Small intestine (tissue), 7 donors: ENCODE measurements around the gene SNAP25. TPM values are rescaled to one million over a fixed set of nuclear protein-coding genes. Genes with fewer than 3 reads are reported as not detected.

Source experiments
- DNase-seq, 2 donors: peaks; one replicate each; pipeline versions ENCODE4 v3.0.0 to v3.0.0-alpha.2; 2013
- FAIRE-seq: peaks from 2 replicates; lab custom pipeline; 2012; peaks lifted over from hg19 to GRCh38; lab: Jason Lieb, UNC
- H3K27ac ChIP-seq, 3 donors: one replicate each; pipeline ENCODE4 v1.5.1; 2013; ENCODE audit warnings: low read length in 2 of 3, mild to moderate bottlenecking in 2 of 3, control low read depth in 1 of 3, inconsistent platforms in 1 of 3, low read depth in 1 of 3, moderate library complexity in 1 of 3
- H3K27me3 ChIP-seq, 3 donors: one replicate each; pipeline ENCODE4 v1.6.1; 2013; ENCODE audit warnings: low read length in 3 of 3, inconsistent platforms in 1 of 3; ENCODE audit not compliant: control insufficient read depth in 3 of 3, insufficient read depth in 3 of 3
- H3K36me3 ChIP-seq, 3 donors: one replicate each; pipeline ENCODE4 v1.6.1; 2013; ENCODE audit warnings: low read length in 3 of 3, inconsistent platforms in 1 of 3, low read depth in 1 of 3, mild to moderate bottlenecking in 1 of 3, moderate library complexity in 1 of 3; ENCODE audit not compliant: control insufficient read depth in 3 of 3, insufficient read depth in 2 of 3
- H3K4me1 ChIP-seq, 3 donors: one replicate each; pipeline ENCODE4 v1.6.1; 2013; ENCODE audit warnings: low read length in 2 of 3, inconsistent platforms in 1 of 3, low read depth in 1 of 3, mild to moderate bottlenecking in 1 of 3, moderate library complexity in 1 of 3; ENCODE audit not compliant: control insufficient read depth in 3 of 3, insufficient read depth in 2 of 3
- H3K4me3 ChIP-seq, 3 donors: one replicate each; pipeline ENCODE4 v1.5.1; 2013; ENCODE audit warnings: low read length in 3 of 3, control low read depth in 1 of 3, inconsistent platforms in 1 of 3, low read depth in 1 of 3, mild to moderate bottlenecking in 1 of 3, moderate library complexity in 1 of 3
- H3K9me3 ChIP-seq, 2 donors: one replicate each; pipeline ENCODE4 v1.6.1; 2013; ENCODE audit warnings: low read depth in 1 of 2, low read length in 1 of 2; ENCODE audit not compliant: control insufficient read depth in 2 of 2, insufficient read depth in 1 of 2
- WGBS, 3 donors: extraction: QIAGEN DNeasy Blood & Tissue Kit; methylation state at CpG; one replicate each; pipeline ENCODE4 v1.1.7; 2013; 5-methylcytosine and 5-hydroxymethylcytosine counted together
- polyA plus RNA-seq, 4 donors: library from polyadenylated mRNA; stranded (reverse) in 3 of 4; unstranded in 1 of 4; fragments of 200-250 nt in 3 of 4; fragments of 120-200 nt in 1 of 4; gene quantifications; one replicate each; pipeline versions ENCODE4 v1.2.1 to v1.2.3, GENCODE V29; 2013
- donor health status: healthy with polysubstance abuse.
- donor health status: control.
- donor health status: control.
- donor health status: Bipolar disorder and iron deficiency.
- donor health status: healthy.

Gene SNAP25
- polyA plus RNA-seq, 4 donors = 2.0 to 10.7 (median 2.8) TPM

DNA sequence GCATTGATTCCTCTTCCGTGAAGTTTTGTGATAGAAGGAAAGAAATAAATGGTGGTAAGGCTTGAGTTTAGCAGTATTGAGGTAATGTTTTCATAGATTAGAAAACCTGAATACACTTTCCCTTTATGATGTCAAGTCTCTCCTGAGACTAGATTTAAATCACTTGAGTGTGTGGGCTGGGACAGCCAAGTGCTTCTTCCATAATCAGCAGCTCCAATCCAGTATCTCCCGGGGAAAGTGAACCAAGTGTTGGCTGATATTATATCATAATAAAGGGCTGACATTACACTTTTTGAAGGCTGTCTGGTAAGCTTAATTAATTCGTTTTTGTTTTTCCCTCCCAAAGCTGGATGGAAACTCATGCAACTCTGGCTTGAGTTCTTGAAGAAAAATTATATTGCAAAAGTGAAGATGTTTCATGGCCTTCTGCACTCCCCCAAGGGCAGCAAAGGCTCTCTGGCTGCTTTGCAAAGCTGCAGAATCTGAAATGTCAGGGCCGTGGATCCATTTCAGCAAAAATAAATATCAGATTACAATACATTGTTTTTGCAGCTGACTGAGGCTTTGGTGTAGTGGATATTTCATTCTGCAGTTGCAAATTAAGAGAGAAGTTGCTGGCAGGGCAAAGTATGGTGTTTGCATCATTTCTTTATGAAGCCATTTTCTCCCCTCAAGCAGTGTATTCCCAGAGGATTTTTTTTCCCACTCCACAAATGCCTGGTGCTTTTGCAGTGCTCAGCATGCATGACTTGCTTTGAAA, 114.2 kb downstream of the SNAP25 start:
- H3K36me3 ChIP-seq = no peaks in the 10 kb centered on the region
- no peak for FAIRE-seq
- H3K27ac ChIP-seq = no peak overlapping the region
- no peak overlapping the region for H3K4me3 ChIP-seq
- 64 to 68% (median 66%) methylated on average over 4 of the region's 4 CpGs for WGBS, 3 donors
- DNase-seq = no peak
- H3K27me3 ChIP-seq = no peaks in the 10 kb centered on the region
- no peaks in the 10 kb centered on the region for H3K9me3 ChIP-seq
- H3K4me1 ChIP-seq = no peaks in the 10 kb centered on the region

DNA sequence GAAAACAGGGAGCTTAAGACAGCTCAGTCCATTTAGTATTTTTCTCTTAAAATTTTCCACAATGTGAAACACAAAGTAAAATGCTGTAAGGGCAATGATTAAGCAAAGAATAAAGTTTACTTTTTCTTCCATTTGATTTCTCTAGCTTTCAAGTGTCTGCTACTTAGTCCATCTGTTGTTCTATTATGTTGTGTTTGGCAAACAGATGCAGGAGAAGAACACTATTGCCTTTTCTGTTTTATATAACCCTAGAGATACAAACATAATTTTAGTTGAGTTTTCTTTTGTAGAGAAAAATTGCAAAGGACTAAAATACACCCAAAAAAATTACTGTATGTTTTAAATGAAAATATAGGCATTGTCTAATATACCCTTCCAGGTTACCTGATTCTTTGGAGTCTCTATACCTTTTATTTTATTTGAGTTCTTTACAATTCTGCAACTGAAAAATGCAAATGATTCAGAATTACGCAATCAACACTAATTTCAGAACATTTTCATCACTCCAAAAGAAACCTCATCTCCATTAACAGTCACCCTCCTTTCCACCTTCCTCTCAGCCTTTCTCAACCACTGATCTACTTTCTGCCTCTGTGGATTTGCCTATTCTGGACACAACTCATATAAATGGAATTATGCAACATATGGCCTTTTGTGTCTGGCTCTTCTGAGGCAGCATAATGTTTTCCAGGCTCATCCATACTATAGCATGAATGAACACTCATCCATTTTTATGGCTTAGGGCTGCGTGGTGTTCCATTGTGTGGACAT, 118.5 kb downstream of the SNAP25 start:
- DNase-seq (no peak), FAIRE-seq (no peak)
- WGBS, 3 donors = 77 to 81% (median 77%) methylated on average over 2 of the region's 2 CpGs
- peaks cover 0 to 8% of the 10 kb centered on the region in 2 donors for H3K9me3 ChIP-seq
- no peak overlapping the region for H3K4me3 ChIP-seq
- H3K36me3 ChIP-seq = no peaks in the 10 kb centered on the region
- H3K4me1 ChIP-seq = no peaks in the 10 kb centered on the region
- no peak overlapping the region for H3K27ac ChIP-seq
- H3K27me3 ChIP-seq = no peaks in the 10 kb centered on the region

DNA sequence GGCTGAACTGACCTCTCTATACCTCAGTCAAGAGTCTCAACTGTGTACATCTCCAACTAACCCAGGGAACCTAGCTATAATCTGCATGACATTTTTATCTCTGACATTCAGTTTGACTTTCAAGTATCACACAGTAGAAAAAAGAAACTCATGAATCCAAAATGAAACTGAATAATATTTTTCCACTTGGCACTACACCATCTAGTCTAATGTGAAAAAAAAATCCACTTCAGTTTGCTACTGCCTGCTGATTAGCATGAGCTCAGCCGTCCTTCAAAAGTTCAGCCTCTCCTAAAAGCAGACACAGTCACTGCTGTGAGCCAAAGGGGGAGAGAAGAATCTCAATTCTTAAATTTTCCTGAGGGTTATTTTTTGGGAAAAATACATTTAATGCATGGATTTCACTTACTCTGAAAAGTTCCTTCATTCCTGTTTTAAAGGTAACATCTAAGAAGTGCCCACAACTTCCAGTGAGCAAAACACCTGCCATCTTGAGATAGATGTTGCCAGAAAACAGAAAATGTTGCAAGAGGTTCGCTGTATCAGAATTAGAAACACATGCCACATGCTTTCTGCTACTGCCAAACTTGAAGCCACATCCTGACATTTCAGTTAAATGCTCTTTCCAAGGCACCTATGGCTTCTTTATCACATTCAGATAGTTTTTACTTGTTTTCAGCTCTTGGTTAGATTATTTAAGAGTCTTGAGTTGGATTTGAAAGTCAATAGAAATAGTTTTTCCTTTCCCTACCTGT, 120.0 kb downstream of the SNAP25 start:
- Histone ChIP-seq H3K27ac (no peak overlapping the region), H3K9me3 (peaks cover 0 to 10% of the 10 kb centered on the region in 2 donors), H3K36me3 (no peaks in the 10 kb centered on the region), H3K4me1 (no peaks in the 10 kb centered on the region), H3K4me3 (no peak overlapping the region), H3K27me3 (peaks cover 0 to 3% (median 0%) of the 10 kb centered on the region in 3 donors)
- FAIRE-seq (no peak), DNase-seq (no peak)
- WGBS, 3 donors = 64 to 72% (median 65%) methylated on average over 2 of the region's 2 CpGs

DNA sequence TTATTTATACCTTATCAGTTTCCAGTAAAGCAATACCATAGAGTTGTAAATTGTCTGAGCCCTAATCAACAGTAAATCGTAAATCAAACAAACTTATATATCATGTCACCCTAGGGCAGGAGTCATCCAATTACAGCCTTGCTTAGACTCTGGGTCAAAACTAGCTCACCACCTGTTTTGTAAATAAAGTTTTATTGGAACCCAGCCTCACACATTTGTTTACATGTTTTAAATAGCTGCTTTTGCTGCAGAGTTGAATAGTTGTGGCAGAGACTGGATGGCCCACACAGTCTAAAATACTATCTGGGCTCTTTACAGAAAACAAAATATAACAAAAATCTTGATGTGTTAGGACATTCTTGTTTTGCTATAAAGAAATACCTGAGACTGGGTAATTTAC, 121.0 kb downstream of the SNAP25 start:
- H3K4me3 ChIP-seq = no peak overlapping the region
- FAIRE-seq (no peak), DNase-seq (no peak)
- H3K4me1 ChIP-seq = no peaks in the 10 kb centered on the region
- H3K36me3 ChIP-seq = no peaks in the 10 kb centered on the region
- no peak overlapping the region for H3K27ac ChIP-seq
- H3K27me3 ChIP-seq = peaks cover 0 to 3% (median 0%) of the 10 kb centered on the region in 3 donors
- WGBS, 3 donors = 24 to 68% (median 30%) methylated on average over 1 of the region's 1 CpG
- H3K9me3 ChIP-seq = peaks cover 0 to 10% of the 10 kb centered on the region in 2 donors

DNA sequence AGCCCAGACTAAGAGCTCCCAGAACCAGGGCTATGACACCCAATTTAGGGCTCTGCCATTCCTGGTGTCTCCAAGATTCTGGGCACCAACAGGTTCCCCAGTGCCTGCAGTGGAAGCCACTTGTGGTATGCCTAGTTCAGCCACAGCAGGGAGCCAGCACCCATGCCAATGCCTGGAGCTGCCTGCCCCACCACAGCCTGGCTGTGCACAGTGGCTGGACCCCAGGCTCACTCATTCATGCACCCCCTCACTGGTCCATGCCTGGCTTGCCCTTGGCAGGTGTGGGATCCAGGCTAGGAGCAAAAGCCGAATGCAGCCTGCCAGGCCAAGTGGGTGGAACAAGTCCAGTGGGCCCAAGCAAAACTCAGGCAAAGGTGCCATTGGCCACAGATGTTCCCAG, 123.5 kb downstream of the SNAP25 start:
- Histone ChIP-seq H3K4me3 (no peak overlapping the region), H3K4me1 (no peaks in the 10 kb centered on the region), H3K27me3 (peaks cover 0 to 3% (median 0%) of the 10 kb centered on the region in 3 donors), H3K27ac (no peak overlapping the region), H3K36me3 (no peaks in the 10 kb centered on the region), H3K9me3 (peaks cover 0 to 10% of the 10 kb centered on the region in 2 donors)
- 86 to 94% (median 91%) methylated on average over 1 of the region's 1 CpG for WGBS, 3 donors
- no peak for DNase-seq
- no peak for FAIRE-seq

DNA sequence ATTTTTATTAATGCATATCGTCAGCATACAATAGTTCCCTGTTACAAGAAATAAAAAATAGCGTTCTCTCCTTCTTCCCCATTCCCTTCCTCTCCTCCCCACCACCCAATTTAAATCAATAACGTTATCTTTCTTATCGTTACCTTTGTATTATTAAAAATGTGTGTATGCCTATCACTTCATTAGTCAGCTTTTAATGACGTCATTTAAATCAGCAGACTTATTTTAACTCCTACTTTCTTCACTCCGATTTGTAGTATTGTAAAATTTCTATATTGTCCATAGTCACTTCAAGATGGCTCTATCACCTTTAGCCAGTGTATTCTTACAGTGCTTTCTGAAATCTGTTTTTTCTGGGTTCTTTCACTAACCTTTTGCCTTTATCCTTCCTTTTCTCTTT, 126.3 kb downstream of the SNAP25 start:
- Histone ChIP-seq H3K36me3 (no peaks in the 10 kb centered on the region), H3K4me3 (no peak overlapping the region), H3K27ac (no peak overlapping the region), H3K4me1 (no peaks in the 10 kb centered on the region), H3K27me3 (peaks cover 0 to 3% (median 0%) of the 10 kb centered on the region in 3 donors), H3K9me3 (peaks cover 0 to 10% of the 10 kb centered on the region in 2 donors)
- DNase-seq (no peak), FAIRE-seq (no peak)
- 36 to 69% (median 56%) methylated on average over 6 of the region's 6 CpGs for WGBS, 3 donors

DNA sequence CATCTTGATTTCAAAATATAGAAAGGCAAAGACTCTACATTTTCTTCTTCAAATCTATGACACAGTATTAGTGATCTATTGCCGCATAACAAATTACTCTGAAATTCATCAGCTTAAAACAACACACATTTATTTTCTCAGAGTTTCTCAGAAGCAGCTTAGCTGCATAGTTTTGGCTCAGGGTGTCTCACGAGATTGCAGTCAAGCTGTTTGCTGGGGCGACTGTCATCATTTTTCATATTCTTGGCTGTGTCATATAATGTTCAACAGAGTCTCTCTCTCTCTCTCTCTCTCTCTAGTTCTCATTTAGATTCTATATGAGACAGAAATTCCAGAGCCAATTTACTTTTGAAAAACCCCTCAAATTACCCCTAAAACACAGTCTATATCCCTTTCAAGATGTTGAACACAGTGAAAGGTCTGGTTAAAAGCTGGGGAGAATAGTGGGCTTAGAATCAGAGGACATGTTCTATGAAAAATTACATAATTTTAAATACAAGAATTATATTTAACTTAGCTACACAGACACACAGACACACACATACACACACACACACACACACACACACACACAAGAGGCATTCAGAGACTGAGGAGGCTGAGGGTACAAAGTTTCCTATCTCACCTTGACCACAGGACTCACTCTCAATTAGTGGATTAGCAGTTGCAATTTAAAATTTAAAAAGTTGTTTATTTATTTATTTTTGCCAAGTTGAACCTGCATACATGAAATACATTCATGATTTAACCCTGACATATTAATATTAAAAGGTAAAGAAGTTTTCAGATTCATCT, 128.7 kb downstream of the SNAP25 start:
- no peak for DNase-seq
- Histone ChIP-seq H3K27me3 (peaks cover 0 to 3% (median 0%) of the 10 kb centered on the region in 3 donors), H3K4me3 (no peak overlapping the region), H3K36me3 (no peaks in the 10 kb centered on the region), H3K27ac (no peak overlapping the region), H3K9me3 (peaks cover 0 to under 1% of the 10 kb centered on the region in 2 donors), H3K4me1 (peaks cover 0 to 3% (median 0%) of the 10 kb centered on the region in 3 donors)
- WGBS, 3 donors = 69 to 84% (median 73%) methylated on average over 3 of the region's 3 CpGs
- no peak for FAIRE-seq
